HEK293 (cell line): ENCODE measurements around the gene TTC9.

Experiments
- CTCF ChIA-PET: fragments of 350-600 bp; formaldehyde crosslinking; extraction: SDS; loops from one replicate; lab custom pipeline; 2021; ENCODE audit warnings: antibody characterized with exemption; lab: Yijun Ruan, JAX
- POLR2A ChIA-PET: fragments of 300-600 bp; formaldehyde crosslinking; extraction: SDS; loops from one replicate; lab custom pipeline; 2020; ENCODE audit warnings: antibody characterized with exemption, inconsistent platforms; lab: Yijun Ruan, JAX
- H3K27ac ChIP-seq: fragments of 200-500 bp; sonication (Bioruptor generic); 2 replicates; pipeline ENCODE4 v1.5.1; 2014; ENCODE audit warnings: low read depth, low read length, control low read depth, inconsistent platforms; ENCODE audit errors: extremely low read depth
- H3K36me3 ChIP-seq, 2 experiments: fragments of 200-500 bp in 1 of 2; sonication (Bioruptor generic) in 1 of 2; 1 replicate in 1 of 2; 2 replicates in 1 of 2; pipeline ENCODE4 v1.5.1; 2014 to 2017; ENCODE audit warnings: inconsistent platforms in 2 of 2, low read length in 2 of 2; ENCODE audit not compliant: control insufficient read depth in 2 of 2, insufficient read depth in 1 of 2
- H3K4me1 ChIP-seq: fragments of 200-500 bp; sonication (Bioruptor generic); 2 replicates; pipeline ENCODE4 v1.5.1; 2014; ENCODE audit warnings: mild to moderate bottlenecking, low read length, inconsistent platforms; ENCODE audit not compliant: control insufficient read depth, insufficient read depth
- H3K4me3 ChIP-seq: 2 replicates; pipeline ENCODE4 v1.5.1; 2011; ENCODE audit warnings: low read depth, mild to moderate bottlenecking, control low read depth, low read length, moderate library complexity
- H3K9me3 ChIP-seq: fragments of 200-500 bp; sonication (Bioruptor generic); 2 replicates; pipeline ENCODE4 v1.5.1; 2014; ENCODE audit warnings: low read depth, low read length, inconsistent platforms; ENCODE audit not compliant: control insufficient read depth, insufficient read depth
- RBAK ChIP-seq: fragments of 450-650 bp; formaldehyde crosslinking; IDR thresholded peaks from 2 replicates; pipeline ENCODE4 v1.5.1; 2016; ENCODE audit warnings: missing biosample characterization, missing genetic modification characterization
- ZBTB20 ChIP-seq: fragments of 450-650 bp; formaldehyde crosslinking; IDR thresholded peaks from 2 replicates; pipeline ENCODE4 v1.5.1; 2016; ENCODE audit warnings: missing biosample characterization, missing genetic modification characterization
- ZEB2 ChIP-seq: fragments of 450-650 bp; formaldehyde crosslinking; IDR thresholded peaks from 2 replicates; pipeline ENCODE4 v1.5.1; 2016; ENCODE audit warnings: missing biosample characterization, missing genetic modification characterization
- ZFP69B ChIP-seq: fragments of 450-650 bp; formaldehyde crosslinking; IDR thresholded peaks from 2 replicates; pipeline ENCODE4 v1.5.1; 2016; ENCODE audit warnings: missing biosample characterization, missing genetic modification characterization
- ZNF138 ChIP-seq: fragments of 450-650 bp; formaldehyde crosslinking; IDR thresholded peaks from 2 replicates; pipeline ENCODE4 v1.5.1; 2016; ENCODE audit warnings: missing biosample characterization, missing genetic modification characterization, borderline replicate concordance
- ZNF146 ChIP-seq: fragments of 450-650 bp; formaldehyde crosslinking; IDR thresholded peaks from 2 replicates; pipeline ENCODE4 v1.5.1; 2016; ENCODE audit warnings: missing biosample characterization, missing genetic modification characterization
- ZNF214 ChIP-seq: fragments of 450-650 bp; formaldehyde crosslinking; IDR thresholded peaks from 2 replicates; pipeline ENCODE4 v1.5.1; 2017; ENCODE audit warnings: missing biosample characterization, mild to moderate bottlenecking, missing genetic modification characterization, borderline replicate concordance
- ZNF221 ChIP-seq: fragments of 450-650 bp; formaldehyde crosslinking; IDR thresholded peaks from 2 replicates; pipeline ENCODE4 v1.5.1; 2017; ENCODE audit warnings: missing biosample characterization, missing genetic modification characterization, borderline replicate concordance
- ZNF292 ChIP-seq: fragments of 450-650 bp; formaldehyde crosslinking; IDR thresholded peaks from 2 replicates; pipeline ENCODE4 v1.5.1; 2016; ENCODE audit warnings: low read depth, missing biosample characterization, missing genetic modification characterization, borderline replicate concordance
- ZNF302 ChIP-seq: fragments of 450-650 bp; formaldehyde crosslinking; IDR thresholded peaks from 2 replicates; pipeline ENCODE4 v1.5.1; 2016; ENCODE audit warnings: missing biosample characterization, missing genetic modification characterization, low read depth
- ZNF426 ChIP-seq: fragments of 450-650 bp; formaldehyde crosslinking; IDR thresholded peaks from 2 replicates; pipeline ENCODE4 v1.5.1; 2017; ENCODE audit warnings: missing biosample characterization, missing genetic modification characterization, mild to moderate bottlenecking, inconsistent platforms, moderate library complexity
- ZNF501 ChIP-seq: fragments of 450-650 bp; formaldehyde crosslinking; IDR thresholded peaks from 2 replicates; pipeline ENCODE4 v1.5.1; 2016; ENCODE audit warnings: missing biosample characterization, missing genetic modification characterization
- ZNF555 ChIP-seq: fragments of 450-650 bp; formaldehyde crosslinking; conservative IDR thresholded peaks from 2 replicates; pipeline ENCODE4 v1.5.1; 2017; ENCODE audit warnings: missing biosample characterization, mild to moderate bottlenecking, missing genetic modification characterization, inconsistent platforms
- ZNF571 ChIP-seq: fragments of 450-650 bp; formaldehyde crosslinking; IDR thresholded peaks from 2 replicates; pipeline ENCODE4 v1.5.0; 2017; ENCODE audit warnings: missing biosample characterization, missing genetic modification characterization
- ZNF600 ChIP-seq: fragments of 450-650 bp; formaldehyde crosslinking; IDR thresholded peaks from 2 replicates; pipeline ENCODE4 v1.5.1; 2016; ENCODE audit warnings: missing biosample characterization, missing genetic modification characterization
- ZNF701 ChIP-seq: fragments of 450-650 bp; formaldehyde crosslinking; IDR thresholded peaks from 2 replicates; pipeline ENCODE4 v1.5.1; 2016; ENCODE audit warnings: missing biosample characterization, missing genetic modification characterization
- ZNF707 ChIP-seq: fragments of 450-650 bp; formaldehyde crosslinking; IDR thresholded peaks from 2 replicates; pipeline ENCODE4 v1.5.1; 2016; ENCODE audit warnings: missing biosample characterization, missing genetic modification characterization
- ZNF777 ChIP-seq: fragments of 450-650 bp; formaldehyde crosslinking; IDR thresholded peaks from 2 replicates; pipeline ENCODE4 v1.5.1; 2017; ENCODE audit warnings: missing biosample characterization, missing genetic modification characterization, borderline replicate concordance
- ZNF785 ChIP-seq: fragments of 450-650 bp; formaldehyde crosslinking; IDR thresholded peaks from 2 replicates; pipeline ENCODE4 v1.5.1; 2016; ENCODE audit warnings: missing biosample characterization, missing genetic modification characterization
- TF ChIP-seq, protein P1 (sequence below): fragments of 450-650 bp; formaldehyde crosslinking; IDR thresholded peaks from 2 replicates; pipeline ENCODE4 v1.5.1; 2016; ENCODE audit warnings: missing biosample characterization, missing genetic modification characterization
- TF ChIP-seq, protein P2 (sequence below): fragments of 450-650 bp; formaldehyde crosslinking; IDR thresholded peaks from 2 replicates; pipeline ENCODE4 v1.5.1; 2016; ENCODE audit warnings: missing biosample characterization, missing genetic modification characterization

The TTC9 gene

DNA sequence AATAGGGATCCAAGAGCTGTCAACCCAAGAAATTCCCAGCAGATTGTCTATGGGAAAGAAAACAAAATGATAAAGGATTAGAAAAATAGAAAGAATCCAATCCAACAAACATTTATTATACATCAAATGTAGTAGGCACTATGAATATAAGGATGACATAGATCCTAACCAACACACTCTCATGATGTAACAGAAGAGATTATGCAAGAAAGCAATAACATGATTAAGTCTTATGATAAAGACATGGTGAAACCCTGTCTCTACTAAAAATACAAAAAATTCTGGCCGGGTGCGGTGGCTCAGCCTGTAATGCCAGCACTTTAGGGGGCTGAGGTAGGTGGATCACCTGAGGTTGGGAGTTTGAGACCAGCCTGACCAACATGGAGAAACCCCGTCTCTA lies 44.0 kb upstream of the TTC9 start (continued):
- TF ChIP-seq, protein P1, sequence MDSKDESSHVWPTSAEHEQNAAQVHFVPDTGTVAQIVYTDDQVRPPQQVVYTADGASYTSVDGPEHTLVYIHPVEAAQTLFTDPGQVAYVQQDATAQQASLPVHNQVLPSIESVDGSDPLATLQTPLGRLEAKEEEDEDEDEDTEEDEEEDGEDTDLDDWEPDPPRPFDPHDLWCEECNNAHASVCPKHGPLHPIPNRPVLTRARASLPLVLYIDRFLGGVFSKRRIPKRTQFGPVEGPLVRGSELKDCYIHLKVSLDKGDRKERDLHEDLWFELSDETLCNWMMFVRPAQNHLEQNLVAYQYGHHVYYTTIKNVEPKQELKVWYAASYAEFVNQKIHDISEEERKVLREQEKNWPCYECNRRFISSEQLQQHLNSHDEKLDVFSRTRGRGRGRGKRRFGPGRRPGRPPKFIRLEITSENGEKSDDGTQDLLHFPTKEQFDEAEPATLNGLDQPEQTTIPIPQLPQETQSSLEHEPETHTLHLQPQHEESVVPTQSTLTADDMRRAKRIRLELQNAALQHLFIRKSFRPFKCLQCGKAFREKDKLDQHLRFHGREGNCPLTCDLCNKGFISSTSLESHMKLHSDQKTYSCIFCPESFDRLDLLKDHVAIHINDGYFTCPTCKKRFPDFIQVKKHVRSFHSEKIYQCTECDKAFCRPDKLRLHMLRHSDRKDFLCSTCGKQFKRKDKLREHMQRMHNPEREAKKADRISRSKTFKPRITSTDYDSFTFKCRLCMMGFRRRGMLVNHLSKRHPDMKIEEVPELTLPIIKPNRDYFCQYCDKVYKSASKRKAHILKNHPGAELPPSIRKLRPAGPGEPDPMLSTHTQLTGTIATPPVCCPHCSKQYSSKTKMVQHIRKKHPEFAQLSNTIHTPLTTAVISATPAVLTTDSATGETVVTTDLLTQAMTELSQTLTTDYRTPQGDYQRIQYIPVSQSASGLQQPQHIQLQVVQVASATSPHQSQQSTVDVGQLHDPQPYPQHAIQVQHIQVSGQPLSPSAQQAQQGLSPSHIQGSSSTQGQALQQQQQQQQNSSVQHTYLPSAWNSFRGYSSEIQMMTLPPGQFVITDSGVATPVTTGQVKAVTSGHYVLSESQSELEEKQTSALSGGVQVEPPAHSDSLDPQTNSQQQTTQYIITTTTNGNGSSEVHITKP (tag by site-specific recombination) = no peak
- TF ChIP-seq ZNF138 (tag by site-specific recombination) (no peak), ZNF707 (tag by site-specific recombination) (no peak)

DNA sequence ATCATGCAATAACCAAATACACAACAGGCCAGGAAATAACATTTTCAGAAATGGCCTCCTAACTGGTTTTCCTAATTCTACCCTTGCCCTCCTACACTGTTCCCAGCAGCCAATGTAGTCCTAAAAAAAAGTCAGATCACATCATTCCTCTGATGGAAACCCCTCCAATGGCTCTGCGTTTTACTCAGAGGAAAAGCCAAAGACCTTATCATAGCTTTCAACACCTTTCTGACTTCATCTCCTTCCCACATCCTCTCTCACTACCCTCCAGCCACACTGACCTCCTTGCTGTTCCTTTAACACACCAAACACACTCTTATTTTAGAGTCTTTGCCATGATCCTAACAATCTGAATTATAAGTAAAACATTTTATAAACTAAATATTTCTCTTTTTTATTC lies 42.4 kb upstream of the TTC9 start:
- TF ChIP-seq ZNF292 (tag by site-specific recombination) (no peak), ZEB2 (tag by site-specific recombination) (no peak), ZNF302 (tag by site-specific recombination) (no peak), ZNF571 (tag by site-specific recombination) (no peak), RBAK (tag by site-specific recombination) (no peak), ZNF214 (tag by site-specific recombination) (no peak), ZNF501 (no peak), ZNF555 (tag by site-specific recombination) (no peak), ZNF600 (no peak), ZBTB20 (tag by site-specific recombination) (no peak), ZNF221 (tag by site-specific recombination) (no peak), ZFP69B (no peak), ZNF777 (tag by site-specific recombination) (no peak), ZNF701 (tag by site-specific recombination) (no peak), ZNF785 (tag by site-specific recombination) (no peak), ZNF146 (tag by site-specific recombination) (no peak), ZNF426 (tag by site-specific recombination) (no peak)
- TF ChIP-seq, protein P2, sequence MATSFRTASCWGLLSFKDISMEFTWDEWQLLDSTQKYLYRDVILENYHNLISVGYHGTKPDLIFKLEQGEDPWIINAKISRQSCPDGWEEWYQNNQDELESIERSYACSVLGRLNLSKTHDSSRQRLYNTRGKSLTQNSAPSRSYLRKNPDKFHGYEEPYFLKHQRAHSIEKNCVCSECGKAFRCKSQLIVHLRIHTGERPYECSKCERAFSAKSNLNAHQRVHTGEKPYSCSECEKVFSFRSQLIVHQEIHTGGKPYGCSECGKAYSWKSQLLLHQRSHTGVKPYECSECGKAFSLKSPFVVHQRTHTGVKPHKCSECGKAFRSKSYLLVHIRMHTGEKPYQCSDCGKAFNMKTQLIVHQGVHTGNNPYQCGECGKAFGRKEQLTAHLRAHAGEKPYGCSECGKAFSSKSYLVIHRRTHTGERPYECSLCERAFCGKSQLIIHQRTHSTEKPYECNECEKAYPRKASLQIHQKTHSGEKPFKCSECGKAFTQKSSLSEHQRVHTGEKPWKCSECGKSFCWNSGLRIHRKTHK (tag by site-specific recombination) = no peak
- CTCF ChIA-PET = no interaction called here
- H3K27ac ChIP-seq = no peak overlapping the region

More for the DNA sequence above, 42.4 kb upstream of the TTC9 start:
- Histone ChIP-seq H3K4me3 (peak overlapping the region; percentile 93), H3K9me3 (no peaks in the 10 kb centered on the region), H3K36me3 (peaks cover 0 to 32% of the 10 kb centered on the region in 2 experiments), H3K4me1 (peaks cover 8% of the 10 kb centered on the region)
- POLR2A ChIA-PET = no interaction called here
